Tongue (tissue), 2 donors: ENCODE measurements around the gene HERC5. TPM values are rescaled to one million over a fixed set of nuclear protein-coding genes. Genes with fewer than 3 reads are reported as not detected.
"Not testable (repeated sequence)": the region's sequence is repeated elsewhere in the genome, so short reads cannot be mapped to it uniquely, and the experiment has no call there.

Experiments
- DNase-seq: peaks from one replicate; pipeline ENCODE4 v3.0.0-alpha.2; 2015
- total RNA-seq: library from RNA; depleted of rRNA; stranded (reverse); fragments of >200 nt; gene quantifications from one replicate; pipeline ENCODE4 v1.2.3, GENCODE V29; 2014

Gene HERC5
- total RNA-seq, 1 donor from 2014 or later: 2.2 TPM

- not testable (repeated sequence) for DNase-seq
Observed at GRCh38 chr4:88448211-88448765, 8.6 kb upstream of the HERC5 start.

- DNase-seq: no peak
Observed at GRCh38 chr4:88448889-88449288, 8.0 kb upstream of the HERC5 start.

- DNase-seq: no peak
Observed at GRCh38 chr4:88449290-88449689, 7.6 kb upstream of the HERC5 start.

DNA sequence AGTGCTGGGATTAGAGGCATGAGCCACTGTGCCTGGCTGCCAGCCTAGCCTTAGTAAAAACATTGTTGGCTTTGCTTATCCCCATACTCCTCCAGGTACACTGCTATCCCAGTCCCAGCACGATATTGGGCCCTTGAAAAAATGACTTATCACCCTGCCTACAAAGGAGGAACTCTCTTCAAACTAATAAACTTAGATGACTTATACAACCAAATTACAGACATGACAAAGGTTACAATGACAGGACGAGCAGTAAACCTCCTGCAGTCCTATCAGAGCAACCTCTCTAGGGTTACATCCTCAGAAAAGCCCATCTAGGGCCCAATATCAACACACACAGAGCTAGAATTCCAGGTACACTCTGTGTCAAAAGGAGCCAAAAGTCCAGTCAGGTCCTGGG, 5.7 kb upstream of the HERC5 start:
- DNase-seq: no peak

- no peak for DNase-seq
Observed at GRCh38 chr4:88452912-88453311, 4.0 kb upstream of the HERC5 start.

GRCh38 chr4:88457307-88458103, 586 bp downstream of the HERC5 start:
- DNase-seq: peak; percentile 58

DNA sequence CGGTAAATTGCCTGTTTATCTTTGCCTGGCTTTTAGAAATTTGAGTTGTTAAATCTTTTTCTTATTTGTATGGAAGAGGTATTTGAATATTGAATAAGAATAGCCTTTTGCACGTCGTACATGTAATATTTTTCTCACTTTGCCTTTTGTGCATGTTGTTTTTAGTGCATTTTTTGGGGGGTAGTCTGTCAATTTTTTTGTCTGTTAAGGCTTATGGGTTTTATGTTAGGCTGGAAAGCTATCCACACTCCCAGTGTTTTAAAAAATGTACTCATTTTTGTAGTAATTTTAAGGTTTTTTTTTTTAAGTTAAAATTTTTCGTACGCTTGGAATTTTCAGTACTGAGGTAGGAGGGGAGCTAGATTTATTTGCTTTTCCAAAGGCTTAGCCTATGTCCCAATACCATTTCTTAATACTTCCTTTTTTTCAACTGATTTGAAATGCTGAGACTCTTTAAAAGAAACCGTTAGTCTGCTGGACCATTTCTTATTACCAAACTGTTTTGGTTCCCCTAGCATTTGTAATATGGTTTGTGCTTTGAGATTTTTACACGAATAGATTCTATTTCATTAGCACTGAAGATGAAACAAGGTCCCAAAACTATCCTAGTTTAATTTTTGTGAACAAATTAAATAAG, 1.3 kb downstream of the HERC5 start:
- DNase-seq: peak; percentile 10

- DNase-seq: no peak
Observed at GRCh38 chr4:88465653-88466192, 8.8 kb downstream of the HERC5 start.

DNA sequence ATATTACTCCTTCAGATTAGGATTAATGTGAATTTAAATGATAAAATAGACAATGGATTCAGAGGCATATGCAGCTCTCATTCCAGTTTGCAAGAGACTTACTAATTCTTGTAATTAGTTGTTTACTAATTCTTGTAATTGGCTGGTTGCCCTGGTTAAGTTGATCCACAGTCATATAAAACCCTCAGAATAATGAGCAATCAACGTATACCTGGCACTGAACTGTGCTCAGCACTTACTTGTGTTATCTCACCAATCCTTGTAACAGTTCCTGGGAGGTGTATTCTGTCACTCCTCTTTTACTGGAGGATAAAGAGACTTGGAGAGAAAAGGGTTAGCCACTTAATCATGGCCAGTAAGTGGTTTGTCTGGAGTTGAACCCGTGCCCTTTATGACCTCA, 10.5 kb downstream of the HERC5 start:
- DNase-seq: no peak

DNA sequence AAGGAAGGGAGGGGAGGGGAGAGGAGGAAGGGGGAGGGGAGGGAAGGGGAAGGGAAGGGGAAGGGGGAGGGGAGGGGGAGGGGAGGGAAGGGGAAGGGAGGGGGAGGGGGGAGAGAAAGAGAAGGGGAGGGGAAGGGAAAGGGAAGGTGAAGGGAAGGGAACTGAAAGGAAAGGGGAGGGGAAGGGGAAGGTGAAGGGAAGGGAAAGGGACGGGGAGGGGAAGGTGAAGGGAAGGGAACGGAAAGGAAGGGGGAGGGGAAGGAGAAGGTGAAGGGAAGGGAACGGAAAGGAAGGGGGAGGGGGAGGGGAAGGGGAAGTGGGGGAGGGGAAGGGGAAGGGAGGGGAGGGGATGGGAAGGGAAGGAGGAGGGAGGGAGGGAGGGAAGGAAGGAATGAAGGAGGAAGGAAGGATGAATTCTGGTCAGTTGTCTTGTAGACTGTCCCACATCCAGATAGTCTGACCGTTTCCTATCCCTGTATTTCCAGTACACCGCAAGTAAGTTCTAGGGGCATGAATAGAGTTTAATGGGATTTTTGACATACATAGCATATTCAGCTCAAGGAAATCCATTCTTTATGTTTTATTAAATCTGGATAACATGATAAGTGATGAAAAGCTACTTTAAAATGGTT, 20.4 kb downstream of the HERC5 start:
- no peak for DNase-seq

DNA sequence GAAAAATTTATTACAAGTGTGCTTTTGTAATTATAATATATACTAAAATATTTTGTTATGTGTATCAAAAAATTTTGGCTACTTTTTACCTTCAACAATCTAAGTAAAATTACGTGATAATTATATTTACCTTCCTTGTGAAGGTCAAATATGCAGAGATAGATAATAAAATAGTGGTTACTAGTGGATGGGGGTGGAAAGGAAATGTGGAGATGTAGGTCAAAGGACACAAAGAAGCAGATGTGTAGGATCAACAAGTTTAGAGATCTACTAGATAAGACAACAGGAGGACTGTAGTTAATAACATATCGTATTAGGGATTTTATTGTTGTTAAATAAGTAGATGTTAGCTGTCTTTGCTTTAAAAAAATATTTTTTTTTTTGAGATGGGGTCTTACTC, 21.3 kb downstream of the HERC5 start:
- no peak for DNase-seq

DNA sequence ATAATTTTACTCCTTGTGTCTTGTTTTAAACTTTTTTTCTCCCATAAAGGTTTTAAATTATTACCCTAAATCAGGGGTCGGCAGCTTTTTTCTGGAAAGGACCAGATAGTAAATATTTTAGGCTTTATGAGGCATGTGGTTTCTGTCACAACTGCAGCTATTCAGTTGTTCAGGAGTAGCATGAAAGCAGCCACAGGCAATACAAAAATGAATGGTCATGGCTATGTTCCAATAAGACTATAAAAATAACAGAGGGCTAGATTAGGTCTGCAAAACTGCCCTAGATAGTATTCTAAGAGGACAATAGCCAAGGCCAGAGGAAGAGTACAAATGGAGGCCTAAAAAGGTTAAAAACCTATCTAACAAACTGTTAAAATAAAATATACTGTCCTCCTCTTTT, 24.6 kb downstream of the HERC5 start:
- no peak for DNase-seq

DNA sequence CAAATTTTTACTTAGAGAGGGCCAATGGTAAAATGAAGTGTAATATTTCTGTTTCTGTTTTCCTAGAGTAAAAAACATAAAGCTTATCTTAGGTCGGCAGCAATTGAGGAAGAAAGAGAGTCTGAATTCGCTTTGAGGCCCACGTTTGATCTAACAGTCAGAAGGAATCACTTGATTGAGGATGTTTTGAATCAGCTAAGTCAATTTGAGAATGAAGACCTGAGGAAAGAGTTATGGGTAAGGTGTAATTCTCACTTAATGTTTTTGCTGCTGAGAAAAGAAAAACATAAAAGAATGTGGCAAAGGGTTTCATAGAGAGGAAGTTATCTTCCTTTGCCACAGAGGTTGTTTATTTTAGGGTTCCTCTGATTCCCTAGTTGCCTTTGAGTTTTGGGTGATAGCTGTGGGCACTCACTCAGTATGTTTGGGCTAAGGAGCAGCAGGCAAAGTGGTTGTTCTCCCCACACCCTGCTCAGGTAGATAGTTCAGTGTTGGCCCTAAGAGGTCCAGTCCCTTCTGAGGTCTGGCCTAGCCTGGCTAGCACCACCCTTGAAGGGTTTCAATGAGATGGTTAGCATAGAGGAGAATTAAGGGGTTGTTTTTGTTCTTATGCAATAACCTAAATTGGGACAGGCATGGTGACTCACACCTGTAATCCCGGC, 32.3 kb downstream of the HERC5 start:
- no peak for DNase-seq

DNA sequence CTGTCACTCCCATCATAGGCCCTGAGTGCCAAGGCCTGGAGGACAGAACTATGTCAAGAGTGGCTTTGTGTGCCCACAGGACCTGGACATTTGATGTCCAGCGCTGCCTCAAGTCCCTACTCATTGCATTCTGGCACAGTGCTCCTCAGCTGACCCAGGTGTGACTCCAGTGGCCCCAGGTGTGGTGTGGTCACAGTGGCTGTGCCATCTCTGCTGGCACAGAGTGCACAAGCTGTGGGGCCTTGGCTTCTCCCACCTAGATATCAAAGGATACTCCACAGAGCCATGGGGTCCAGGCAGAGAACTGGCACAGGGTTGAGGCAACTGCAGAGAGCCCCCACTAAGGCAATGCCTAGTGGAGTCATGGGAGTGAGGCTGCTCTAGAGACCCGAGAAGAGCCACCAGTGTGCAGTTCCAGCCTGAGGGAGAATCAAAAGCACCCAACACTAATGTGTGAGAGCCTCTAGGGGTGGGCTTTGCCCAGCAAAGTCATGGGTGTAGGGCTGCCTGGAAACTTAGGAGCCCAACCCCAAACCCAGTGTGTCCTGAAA, 41.0 kb downstream of the HERC5 start:
- DNase-seq: no peak

DNA sequence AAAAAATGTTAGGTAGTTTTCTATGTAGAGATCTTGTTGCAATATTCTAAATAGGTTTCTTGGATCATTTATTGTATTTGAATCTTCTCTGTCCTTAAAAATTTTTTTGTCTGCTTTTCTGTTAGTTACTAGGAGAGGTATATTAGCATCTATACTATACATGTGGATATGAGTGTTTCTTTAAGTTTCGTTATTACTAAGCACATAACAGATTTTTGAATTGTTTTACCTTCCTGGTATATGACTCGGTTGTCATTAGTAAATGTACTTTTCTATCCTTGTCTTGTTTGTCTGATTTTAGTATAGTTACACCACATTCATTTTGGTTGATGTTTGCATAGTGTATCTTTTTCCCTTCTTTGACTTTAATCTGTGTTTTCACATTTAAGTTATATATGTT, 46.4 kb downstream of the HERC5 start:
- no peak for DNase-seq

DNA sequence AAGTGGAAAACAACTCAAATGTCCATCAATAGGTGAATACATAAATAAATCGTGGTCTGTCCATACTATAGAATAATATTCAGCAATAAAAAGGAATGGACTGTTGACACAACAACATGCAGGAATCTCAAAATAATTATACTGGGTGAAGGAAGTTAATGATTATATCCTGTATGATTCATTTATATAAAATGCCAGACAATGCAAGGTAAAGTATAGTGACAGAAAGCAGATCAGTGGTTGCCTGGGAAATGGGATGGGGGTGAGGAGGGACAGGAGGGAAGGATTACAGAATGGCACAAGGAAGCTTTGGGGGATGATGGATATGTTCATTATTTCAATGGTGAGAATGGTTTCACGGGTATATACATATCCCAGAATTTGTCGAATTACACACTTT, 54.3 kb downstream of the HERC5 start:
- no peak for DNase-seq

- DNase-seq: no peak
Observed at GRCh38 chr4:88514557-88515511, 57.9 kb downstream of the HERC5 start.

- no peak for DNase-seq
Observed at GRCh38 chr4:88516746-88517145, 59.8 kb downstream of the HERC5 start.

- no peak for DNase-seq
Observed at GRCh38 chr4:88517825-88518224, 60.9 kb downstream of the HERC5 start.

DNA sequence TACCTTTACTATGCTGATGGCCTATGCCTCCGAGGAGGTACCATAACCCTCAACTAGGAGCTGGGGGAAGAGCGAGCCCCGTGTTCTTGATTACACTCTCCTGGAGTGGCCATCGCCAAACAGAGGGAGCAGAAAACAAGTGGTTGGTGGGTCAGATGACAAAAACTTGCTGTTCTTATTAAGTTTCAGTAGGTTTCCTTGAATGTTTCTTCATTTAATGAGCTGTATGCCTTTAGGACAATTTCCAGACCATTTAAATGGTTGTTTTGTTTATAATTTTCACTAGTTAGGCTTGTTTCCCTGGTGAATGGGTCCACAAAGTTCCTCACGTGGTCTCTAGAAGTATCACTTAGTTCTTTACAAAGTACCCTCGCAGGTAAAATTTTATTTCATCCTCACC, 62.0 kb downstream of the HERC5 start:
- DNase-seq: no peak
